Testis (tissue), 3 donors: Measurements from ENCODE around the gene PEPD. TPM values are rescaled to one million over a fixed set of nuclear protein-coding genes. Genes with fewer than 3 reads are reported as not detected.

ENCODE experiments used
- DNase-seq: peaks from one replicate; pipeline ENCODE4 v3.0.0-alpha.2; 2019
- H3K27ac ChIP-seq, 2 donors: fragments of 200-600 bp; sonication (generic); one replicate each; pipeline ENCODE4 v1.5.1; 2019
- H3K27me3 ChIP-seq: fragments of 200-600 bp; sonication (generic); one replicate; pipeline ENCODE4 v1.5.1; 2019
- H3K36me3 ChIP-seq: fragments of 200-600 bp; sonication (generic); one replicate; pipeline ENCODE4 v1.5.1; 2017; ENCODE audit warnings: low read depth; ENCODE audit errors: missing control alignments
- H3K4me1 ChIP-seq: fragments of 200-600 bp; sonication (generic); one replicate; pipeline ENCODE4 v1.5.1; 2019
- H3K4me3 ChIP-seq, 2 donors: fragments of 200-600 bp; sonication (generic); one replicate each; pipeline ENCODE4 v1.5.1; 2017 to 2019
- H3K9me3 ChIP-seq: fragments of 200-600 bp; sonication (generic); one replicate; pipeline ENCODE4 v1.5.1; 2017
- POLR2A ChIP-seq: fragments of 450-650 bp; IDR thresholded peaks from one replicate; pipeline ENCODE4 v1.6.1; 2017; ENCODE audit warnings: antibody characterized with exemption, mild to moderate bottlenecking, moderate library complexity
- WGBS, 2 donors: methylation state at CpG; one replicate each; pipeline ENCODE4 v1.1.5; 2018; 5-methylcytosine and 5-hydroxymethylcytosine counted together
- intact Hi-C: fragments of 100-400 bp; cut with DNase I; formaldehyde crosslinking; loops from one replicate; pipeline ENCODE4 v1.15.1; 2023; ENCODE audit warnings: low total_unique reads
- polyA plus RNA-seq: library from polyadenylated mRNA; stranded (reverse); fragments of 350-450 nt; fragmentation: Illumina TruSeq; extraction: RNeasy Lipid Tissue Mini Kit (QIAGEN cat#74804); gene quantifications from one replicate; pipeline ENCODE4 v1.2.3, GENCODE V29; 2014; ENCODE audit warnings: low read depth, low replicate concordance; ENCODE audit not compliant: insufficient read depth
- total RNA-seq, 2 donors: library from RNA; depleted of rRNA; stranded (reverse); fragments of >200 nt; gene quantifications; one replicate each; pipeline ENCODE4 v1.2.3, GENCODE V29; 2016
- TF ChIP-seq, protein P1 (sequence below), 3 experiments: fragments of 450-650 bp in 2 of 3; fragments of 200-600 bp in 1 of 3; sonication (generic) in 1 of 3; IDR thresholded peaks; one replicate each; pipeline ENCODE4 v1.5.1; 2016 to 2019; ENCODE audit warnings: antibody characterized with exemption in 3 of 3, mild to moderate bottlenecking in 2 of 3, moderate library complexity in 1 of 3

PEPD gene
- total and polyA plus RNA-seq, 3 donors from 2014 or later, result 51.1 to 87.9 (median 58.0) TPM

GRCh38 chr19:33346665-33347064 lies 174.9 kb downstream of the PEPD start:
- H3K36me3 ChIP-seq, result no peaks in the 10 kb centered on the region
- intact Hi-C loops, result no loop called here
- no peak overlapping the region for H3K4me3 ChIP-seq
- H3K27me3 ChIP-seq, result no peaks in the 10 kb centered on the region
- DNase-seq, result no peak
- TF ChIP-seq, protein P1, sequence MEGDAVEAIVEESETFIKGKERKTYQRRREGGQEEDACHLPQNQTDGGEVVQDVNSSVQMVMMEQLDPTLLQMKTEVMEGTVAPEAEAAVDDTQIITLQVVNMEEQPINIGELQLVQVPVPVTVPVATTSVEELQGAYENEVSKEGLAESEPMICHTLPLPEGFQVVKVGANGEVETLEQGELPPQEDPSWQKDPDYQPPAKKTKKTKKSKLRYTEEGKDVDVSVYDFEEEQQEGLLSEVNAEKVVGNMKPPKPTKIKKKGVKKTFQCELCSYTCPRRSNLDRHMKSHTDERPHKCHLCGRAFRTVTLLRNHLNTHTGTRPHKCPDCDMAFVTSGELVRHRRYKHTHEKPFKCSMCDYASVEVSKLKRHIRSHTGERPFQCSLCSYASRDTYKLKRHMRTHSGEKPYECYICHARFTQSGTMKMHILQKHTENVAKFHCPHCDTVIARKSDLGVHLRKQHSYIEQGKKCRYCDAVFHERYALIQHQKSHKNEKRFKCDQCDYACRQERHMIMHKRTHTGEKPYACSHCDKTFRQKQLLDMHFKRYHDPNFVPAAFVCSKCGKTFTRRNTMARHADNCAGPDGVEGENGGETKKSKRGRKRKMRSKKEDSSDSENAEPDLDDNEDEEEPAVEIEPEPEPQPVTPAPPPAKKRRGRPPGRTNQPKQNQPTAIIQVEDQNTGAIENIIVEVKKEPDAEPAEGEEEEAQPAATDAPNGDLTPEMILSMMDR (IDR thresholded peaks at IDR 0.05), result no peak
- TF ChIP-seq POLR2A, result no peak
- H3K9me3 ChIP-seq, result no peaks in the 10 kb centered on the region
- H3K4me1 ChIP-seq, result peaks cover 8% of the 10 kb centered on the region
- H3K27ac ChIP-seq, result no peak overlapping the region

DNA sequence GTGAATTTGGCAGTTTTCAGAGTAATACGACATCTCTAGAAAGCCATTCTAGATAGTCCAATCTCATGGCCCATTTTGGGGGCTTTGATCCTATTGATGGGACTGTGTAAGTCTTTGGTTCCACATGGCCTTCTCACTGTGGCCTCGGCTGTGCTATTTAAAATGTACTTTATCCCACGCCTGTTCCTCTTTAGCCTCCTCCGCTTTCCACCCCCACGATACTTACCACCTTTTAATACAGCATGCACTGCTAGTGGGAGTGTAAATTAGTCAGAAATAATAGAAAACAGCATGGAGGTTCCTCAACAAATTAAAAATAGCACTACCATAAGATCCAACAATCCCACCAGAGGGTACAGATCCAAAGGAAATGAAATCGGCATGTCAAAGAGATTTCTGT lies 176.4 kb downstream of the PEPD start:
- H3K27ac ChIP-seq, result no peak overlapping the region
- H3K27me3 ChIP-seq, result no peaks in the 10 kb centered on the region
- WGBS, 2 donors, result 81 to 88% methylated on average over 6 of the region's 6 CpGs
- intact Hi-C loops, result no loop called here
- H3K36me3 ChIP-seq, result no peaks in the 10 kb centered on the region
- TF ChIP-seq, protein P1 (IDR thresholded peaks at IDR 0.05), result no peak
- TF ChIP-seq POLR2A, result no peak
- no peak overlapping the region for H3K4me3 ChIP-seq
- peaks cover 8% of the 10 kb centered on the region for H3K4me1 ChIP-seq
- H3K9me3 ChIP-seq, result no peaks in the 10 kb centered on the region
- DNase-seq, result no peak

- 48 to 55% methylated on average over 4 of the region's 4 CpGs for WGBS, 2 donors
- no peak for TF ChIP-seq POLR2A
- TF ChIP-seq, protein P1 (IDR thresholded peaks at IDR 0.05), result no peak
Observed at GRCh38 chr19:33344573-33344925, 177.0 kb downstream of the PEPD start.

DNA sequence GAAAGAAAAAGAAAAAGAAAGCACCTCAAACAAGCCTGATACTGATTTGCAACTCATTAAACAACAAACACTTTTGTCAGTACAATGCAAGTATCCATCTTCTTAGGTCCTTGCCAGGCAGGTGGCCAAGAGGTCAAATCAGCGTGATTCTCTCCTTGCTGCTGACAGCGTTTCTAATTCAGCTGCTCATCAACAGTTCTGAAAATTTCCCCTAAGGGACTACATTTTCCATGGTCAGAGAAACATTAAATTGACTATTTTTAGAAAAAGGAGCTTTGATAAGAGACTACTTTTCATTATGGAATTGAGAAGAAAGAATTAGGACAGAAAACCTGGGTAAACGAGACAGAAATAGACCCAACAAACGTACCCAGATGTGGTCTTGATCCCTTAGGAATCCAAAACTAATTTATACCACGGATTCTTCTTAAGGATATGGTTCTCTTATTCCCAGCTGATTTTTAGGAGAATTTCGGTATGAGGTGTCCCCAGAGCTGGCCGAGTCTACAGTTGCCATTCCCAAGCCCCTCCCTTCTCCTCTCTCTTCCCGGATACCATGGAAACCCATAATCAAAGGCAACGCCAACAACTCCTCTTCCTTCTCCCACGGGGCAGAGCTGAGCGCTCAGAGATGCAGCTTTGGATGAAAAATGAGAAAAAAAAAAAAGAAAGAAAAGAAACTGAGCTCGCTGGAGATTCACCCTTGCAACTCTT lies 177.6 kb downstream of the PEPD start:
- no peaks in the 10 kb centered on the region for H3K36me3 ChIP-seq
- H3K27ac ChIP-seq, result no peak overlapping the region
- H3K27me3 ChIP-seq, result no peaks in the 10 kb centered on the region
- H3K4me3 ChIP-seq, result no peak overlapping the region
- intact Hi-C loops, result no loop called here
- no peaks in the 10 kb centered on the region for H3K9me3 ChIP-seq
- H3K4me1 ChIP-seq, result peaks cover 4% of the 10 kb centered on the region
- 24 to 33% methylated on average over 12 of the region's 12 CpGs for WGBS, 2 donors
- DNase-seq, result peak; percentile 28
- TF ChIP-seq, protein P1 (IDR thresholded peaks at IDR 0.05), result no peak
- no peak for TF ChIP-seq POLR2A

More at GRCh38 chr19:33344573-33344925, 177.0 kb downstream of the PEPD start:
- no peaks in the 10 kb centered on the region for H3K9me3 ChIP-seq
- H3K27ac ChIP-seq, result no peak overlapping the region
- no peaks in the 10 kb centered on the region for H3K27me3 ChIP-seq
- no peaks in the 10 kb centered on the region for H3K36me3 ChIP-seq
- no peak overlapping the region for H3K4me3 ChIP-seq
- peak; percentile 19 for DNase-seq
- intact Hi-C loops, result no loop called here
- H3K4me1 ChIP-seq, result peaks cover 8% of the 10 kb centered on the region

- Histone ChIP-seq H3K4me1 (no peaks in the 10 kb centered on the region), H3K36me3 (no peaks in the 10 kb centered on the region), H3K9me3 (no peaks in the 10 kb centered on the region), H3K27ac (no peak overlapping the region), H3K27me3 (no peaks in the 10 kb centered on the region), H3K4me3 (no peak overlapping the region)
- intact Hi-C loops, result no loop called here
- WGBS, 2 donors, result 83 to 91% methylated on average over 2 of the region's 2 CpGs
- TF ChIP-seq, protein P1 (IDR thresholded peaks at IDR 0.05), result no peak
- no peak for TF ChIP-seq POLR2A
- no peak for DNase-seq
Observed at GRCh38 chr19:33343301-33343700, 178.3 kb downstream of the PEPD start.
